Peyer's patch (tissue), 4 donors: ENCODE results near the gene TP53BP1.

Experiments used
- POLR2A ChIP-seq, 2 donors: fragments of 450-650 bp; IDR thresholded peaks; one replicate each; pipeline ENCODE4 v1.5.1; 2017; ENCODE audit warnings: antibody characterized with exemption in 2 of 2, mild to moderate bottlenecking in 2 of 2, moderate library complexity in 2 of 2
- TF ChIP-seq, protein P1 (sequence below), 6 experiments: fragments of 450-650 bp in 4 of 6; fragments of 200-600 bp in 2 of 6; sonication (generic) in 1 of 6; IDR thresholded peaks; one replicate each; pipeline ENCODE4 v1.5.1; 2017 to 2019; ENCODE audit warnings: antibody characterized with exemption in 6 of 6, mild to moderate bottlenecking in 3 of 6, moderate library complexity in 1 of 6

GRCh38 chr15:43406189-43406588 lies 86.8 kb downstream of the TP53BP1 start:
- TF ChIP-seq, protein P1, sequence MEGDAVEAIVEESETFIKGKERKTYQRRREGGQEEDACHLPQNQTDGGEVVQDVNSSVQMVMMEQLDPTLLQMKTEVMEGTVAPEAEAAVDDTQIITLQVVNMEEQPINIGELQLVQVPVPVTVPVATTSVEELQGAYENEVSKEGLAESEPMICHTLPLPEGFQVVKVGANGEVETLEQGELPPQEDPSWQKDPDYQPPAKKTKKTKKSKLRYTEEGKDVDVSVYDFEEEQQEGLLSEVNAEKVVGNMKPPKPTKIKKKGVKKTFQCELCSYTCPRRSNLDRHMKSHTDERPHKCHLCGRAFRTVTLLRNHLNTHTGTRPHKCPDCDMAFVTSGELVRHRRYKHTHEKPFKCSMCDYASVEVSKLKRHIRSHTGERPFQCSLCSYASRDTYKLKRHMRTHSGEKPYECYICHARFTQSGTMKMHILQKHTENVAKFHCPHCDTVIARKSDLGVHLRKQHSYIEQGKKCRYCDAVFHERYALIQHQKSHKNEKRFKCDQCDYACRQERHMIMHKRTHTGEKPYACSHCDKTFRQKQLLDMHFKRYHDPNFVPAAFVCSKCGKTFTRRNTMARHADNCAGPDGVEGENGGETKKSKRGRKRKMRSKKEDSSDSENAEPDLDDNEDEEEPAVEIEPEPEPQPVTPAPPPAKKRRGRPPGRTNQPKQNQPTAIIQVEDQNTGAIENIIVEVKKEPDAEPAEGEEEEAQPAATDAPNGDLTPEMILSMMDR (IDR thresholded peaks at IDR 0.05): no peak
- no peak for TF ChIP-seq POLR2A (IDR thresholded peaks at IDR 0.05)
